ENCODE results near the gene PDIA3.
"Not testable (repeated sequence)": the region's sequence is repeated elsewhere in the genome, so short reads cannot be mapped to it uniquely, and the experiment has no call there.

Gene PDIA3

DNA sequence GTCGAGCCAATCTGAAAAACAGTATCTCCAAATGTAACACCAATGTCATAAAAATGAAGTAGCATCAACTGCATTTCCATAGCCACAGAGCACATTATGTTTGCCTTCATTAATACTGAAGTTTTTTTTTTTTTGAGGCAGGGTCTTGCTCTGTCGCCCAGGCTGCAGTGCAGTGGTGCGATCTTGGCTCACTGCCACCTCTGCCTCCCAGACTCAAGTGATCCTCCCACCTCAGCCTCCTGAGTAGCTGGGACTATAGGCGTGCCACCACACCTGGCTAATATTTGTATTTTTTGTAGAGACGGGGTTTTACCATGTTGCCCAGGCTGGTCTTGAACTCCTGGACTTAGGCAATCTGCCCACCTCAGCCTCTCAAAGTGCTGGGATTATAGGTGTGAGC, 68.8 kb downstream of the PDIA3 start:
- not testable (repeated sequence) for H3K4me3 Mint-ChIP-seq; H3K27ac Mint-ChIP-seq; H3K9me3 Mint-ChIP-seq; H3K27me3 Mint-ChIP-seq; DNase-seq; H3K4me1 Mint-ChIP-seq; ATAC-seq (replicated peaks)
- H3K36me3 Mint-ChIP-seq: peaks cover 33 to 40% of the 10 kb centered on the region in 2 donors

DNA sequence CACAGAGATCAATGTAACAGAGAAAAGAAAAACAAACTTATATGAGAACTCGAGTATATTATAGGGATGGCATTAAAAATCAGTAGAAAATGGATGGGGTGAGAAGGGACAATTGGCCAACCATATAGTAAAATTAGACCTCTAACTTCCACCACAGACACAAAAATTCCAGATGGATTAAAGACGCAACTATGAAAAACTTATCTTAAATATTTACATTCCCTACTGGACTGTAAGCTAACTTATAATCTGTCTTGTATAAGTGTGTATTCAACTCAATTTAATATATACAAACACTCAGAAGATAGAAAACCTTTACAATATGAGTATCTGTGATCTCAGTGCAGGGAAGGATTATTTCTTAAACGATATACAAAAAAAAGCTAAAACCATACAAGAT, 75.3 kb downstream of the PDIA3 start:
- Mint-ChIP-seq H3K4me3 (peak overlapping the region in 1 of 2 donors; percentile 21), H3K36me3 (peaks cover 19 to 31% of the 10 kb centered on the region in 2 donors), H3K9me3 (no peaks in the 10 kb centered on the region), H3K27me3 (no peaks in the 10 kb centered on the region), H3K4me1 (peaks cover 11 to 27% of the 10 kb centered on the region in 2 donors), H3K27ac (no peak overlapping the region)
- ATAC-seq (replicated peaks) (no peak), DNase-seq (no peak)

Data from stimulated activated naive B cell treated with anti-CD40 and anti-IgM and Interleukin-4, amounts not matched to agents 10 μg/mL and 1 μg/mL and 100 μg/mL, for 72 hours (primary cell).